Fibroblast of lung (primary cell): ENCODE results near the gene PAX2.

Source experiments
- EZH2 ChIP-seq: IDR thresholded peaks from 2 replicates; pipeline ENCODE4 v1.5.1; 2012; ENCODE audit warnings: low read length, control low read depth, mild to moderate bottlenecking; ENCODE audit errors: missing control alignments
- TF ChIP-seq, protein P1 (sequence below), 2 donors: IDR thresholded peaks in 1 of 2; conservative IDR thresholded peaks in 1 of 2; 1 replicate in 1 of 2; 2 replicates in 1 of 2; pipeline ENCODE4 v1.5.1; 2011 to 2012; ENCODE audit warnings: low read length in 2 of 2, control low read depth in 1 of 2, inconsistent platforms in 1 of 2, low read depth in 1 of 2, mild to moderate bottlenecking in 1 of 2

GRCh38 chr10:100874702-100875483 lies 129.5 kb downstream of the PAX2 start:
- TF ChIP-seq EZH2 = no peak
- TF ChIP-seq, protein P1, sequence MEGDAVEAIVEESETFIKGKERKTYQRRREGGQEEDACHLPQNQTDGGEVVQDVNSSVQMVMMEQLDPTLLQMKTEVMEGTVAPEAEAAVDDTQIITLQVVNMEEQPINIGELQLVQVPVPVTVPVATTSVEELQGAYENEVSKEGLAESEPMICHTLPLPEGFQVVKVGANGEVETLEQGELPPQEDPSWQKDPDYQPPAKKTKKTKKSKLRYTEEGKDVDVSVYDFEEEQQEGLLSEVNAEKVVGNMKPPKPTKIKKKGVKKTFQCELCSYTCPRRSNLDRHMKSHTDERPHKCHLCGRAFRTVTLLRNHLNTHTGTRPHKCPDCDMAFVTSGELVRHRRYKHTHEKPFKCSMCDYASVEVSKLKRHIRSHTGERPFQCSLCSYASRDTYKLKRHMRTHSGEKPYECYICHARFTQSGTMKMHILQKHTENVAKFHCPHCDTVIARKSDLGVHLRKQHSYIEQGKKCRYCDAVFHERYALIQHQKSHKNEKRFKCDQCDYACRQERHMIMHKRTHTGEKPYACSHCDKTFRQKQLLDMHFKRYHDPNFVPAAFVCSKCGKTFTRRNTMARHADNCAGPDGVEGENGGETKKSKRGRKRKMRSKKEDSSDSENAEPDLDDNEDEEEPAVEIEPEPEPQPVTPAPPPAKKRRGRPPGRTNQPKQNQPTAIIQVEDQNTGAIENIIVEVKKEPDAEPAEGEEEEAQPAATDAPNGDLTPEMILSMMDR (conservative IDR thresholded peaks at IDR 0.05 in 1 of 2, IDR thresholded peaks at IDR 0.05 in 1 of 2; ENCODE audit: low read depth in 1 of 2, low read length in 2 of 2) = no peak
